HepG2 (cell line): ENCODE results near the gene EIF5A. TPM values are rescaled to one million over a fixed set of nuclear protein-coding genes. Genes with fewer than 3 reads are reported as not detected.

Source experiments
- CBX2 ChIP-seq, 2 experiments: fragments of 200-600 bp in 1 of 2; sonication (generic); formaldehyde crosslinking in 1 of 2; IDR thresholded peaks; 2 replicates each; pipeline versions ENCODE4 v1.7.0 to v1.8.1; 2018 to 2022; ENCODE audit warnings: low read depth in 2 of 2, low read length in 1 of 2, mild to moderate bottlenecking in 1 of 2, missing genetic modification reagents in 1 of 2
- E2F5 ChIP-seq: sonication (generic); formaldehyde crosslinking; conservative IDR thresholded peaks from 2 replicates; pipeline ENCODE4 v1.4.0; 2020; ENCODE audit warnings: missing genetic modification reagents
- HNF4G ChIP-seq, 2 experiments: sonication (generic) in 1 of 2; formaldehyde crosslinking in 1 of 2; IDR thresholded peaks; 2 replicates each; pipeline versions ENCODE4 v1.4.0 to v1.6.1; 2011 to 2020; ENCODE audit warnings: borderline replicate concordance in 2 of 2, low read depth in 2 of 2, mild to moderate bottlenecking in 2 of 2, low read length in 1 of 2, missing genetic modification reagents in 1 of 2, moderate library complexity in 1 of 2
- HOXA7 ChIP-seq: sonication (generic); formaldehyde crosslinking; IDR thresholded peaks from 2 replicates; pipeline ENCODE4 v1.8.1; 2022; ENCODE audit warnings: mild to moderate bottlenecking, missing genetic modification reagents, moderate library complexity
- JUND ChIP-seq: sonication (generic); formaldehyde crosslinking; IDR thresholded peaks from 2 replicates; pipeline ENCODE4 v1.8.0; 2022; ENCODE audit warnings: mild to moderate bottlenecking, missing genetic modification reagents
- KAT8 ChIP-seq: IDR thresholded peaks from 2 replicates; pipeline ENCODE4 v1.6.1; 2016; ENCODE audit warnings: missing genetic modification reagents, missing compliant biosample characterization
- MTERF4 ChIP-seq: sonication (generic); formaldehyde crosslinking; IDR thresholded peaks from 2 replicates; pipeline ENCODE4 v1.8.0; 2023; ENCODE audit warnings: mild to moderate bottlenecking, missing genetic modification reagents
- NFIB ChIP-seq: sonication (generic); formaldehyde crosslinking; IDR thresholded peaks from 2 replicates; pipeline ENCODE4 v1.9.0; 2021; ENCODE audit warnings: missing genetic modification reagents, mild to moderate bottlenecking, borderline replicate concordance
- RBM22 ChIP-seq: fragments of 200-400 bp; formaldehyde crosslinking; optimal IDR thresholded peaks from 2 replicates; pipeline ENCODE3; 2017; ENCODE audit warnings: mild to moderate bottlenecking, low read length, moderate library complexity
- SAFB2 ChIP-seq: sonication (generic); formaldehyde crosslinking; IDR thresholded peaks from 2 replicates; pipeline ENCODE4 v1.5.1; 2020; ENCODE audit warnings: missing genetic modification reagents, low read depth, mild to moderate bottlenecking, borderline replicate concordance
- TCF12 ChIP-seq, 2 experiments: fragments of 450-650 bp in 1 of 2; sonication (generic) in 1 of 2; formaldehyde crosslinking in 1 of 2; IDR thresholded peaks; 2 replicates each; pipeline versions ENCODE4 v1.6.1 to v1.8.0; 2017 to 2022; ENCODE audit warnings: antibody characterized with exemption in 1 of 2, mild to moderate bottlenecking in 1 of 2, missing genetic modification reagents in 1 of 2, moderate library complexity in 1 of 2
- TSC22D2 ChIP-seq: sonication (generic); formaldehyde crosslinking; IDR thresholded peaks from 2 replicates; pipeline ENCODE4 v1.5.1; 2020; ENCODE audit warnings: missing genetic modification reagents, mild to moderate bottlenecking, borderline replicate concordance
- ZNF124 ChIP-seq: sonication (generic); formaldehyde crosslinking; IDR thresholded peaks from 2 replicates; pipeline ENCODE4 v1.4.0; 2020; ENCODE audit warnings: missing genetic modification reagents
- ZNF333 ChIP-seq: sonication (generic); formaldehyde crosslinking; IDR thresholded peaks from 2 replicates; pipeline ENCODE4 v1.4.0; 2020; ENCODE audit warnings: mild to moderate bottlenecking, missing genetic modification reagents, borderline replicate concordance
- ZNF430 ChIP-seq: sonication (generic); formaldehyde crosslinking; IDR thresholded peaks from 2 replicates; pipeline ENCODE4 v1.9.0; 2021; ENCODE audit warnings: mild to moderate bottlenecking, missing genetic modification reagents
- ZNF431 ChIP-seq: sonication (generic); formaldehyde crosslinking; IDR thresholded peaks from 2 replicates; pipeline ENCODE4 v1.9.0; 2022; ENCODE audit warnings: missing genetic modification reagents, low read depth, mild to moderate bottlenecking, borderline replicate concordance
- ZNF550 ChIP-seq: sonication (generic); formaldehyde crosslinking; IDR thresholded peaks from 2 replicates; pipeline ENCODE4 v1.4.0; 2020; ENCODE audit warnings: mild to moderate bottlenecking, missing genetic modification reagents, borderline replicate concordance
- ZNF782 ChIP-seq: sonication (generic); formaldehyde crosslinking; IDR thresholded peaks from 2 replicates; pipeline ENCODE4 v1.4.0; 2020; ENCODE audit warnings: missing genetic modification reagents, mild to moderate bottlenecking, borderline replicate concordance
- ZNF883 ChIP-seq: sonication (generic); formaldehyde crosslinking; IDR thresholded peaks from 2 replicates; pipeline ENCODE4 v1.5.1; 2020; ENCODE audit warnings: mild to moderate bottlenecking, missing genetic modification reagents; ENCODE audit errors: not compliant biosample characterization
- polyA plus RNA-seq, 8 experiments: library from polyadenylated mRNA; depleted of rRNA in 3 of 8; stranded (reverse) in 7 of 8; unstranded in 1 of 8; fragments of >200 nt; fragmentation: Illumina TruSeq in 4 of 8; extraction: Trizol in 4 of 8; gene quantifications; 2 replicates each; pipeline versions ENCODE4 v1.2.1 to v1.2.3, GENCODE V29; 2011 to 2016; ENCODE audit warnings: low read depth in 4 of 8, missing spikeins in 1 of 8, mixed read lengths in 1 of 8; ENCODE audit not compliant: insufficient read depth in 1 of 8
- total RNA-seq, 5 experiments: library from RNA; depleted of rRNA; stranded (reverse); fragments of >200 nt; fragmentation: Illumina TruSeq; extraction: Trizol; gene quantifications; 2 replicates each; pipeline ENCODE4 v1.2.3, GENCODE V29; 2016; ENCODE audit warnings: low read depth in 1 of 5
- TF ChIP-seq, protein P1 (sequence below): sonication (generic); formaldehyde crosslinking; IDR thresholded peaks from 2 replicates; pipeline ENCODE4 v1.9.0; 2021; ENCODE audit warnings: missing genetic modification reagents, borderline replicate concordance
- TF ChIP-seq, protein P2 (sequence below): sonication (generic); formaldehyde crosslinking; IDR thresholded peaks from 2 replicates; pipeline ENCODE4 v1.5.1; 2020; ENCODE audit warnings: mild to moderate bottlenecking, missing genetic modification reagents, moderate library complexity

Gene EIF5A
- total and polyA plus RNA-seq, 2 of the 13 experiments (the other 11 are each of a cell fraction or from before 2014, with no cell fraction given): 319 to 337 TPM

DNA sequence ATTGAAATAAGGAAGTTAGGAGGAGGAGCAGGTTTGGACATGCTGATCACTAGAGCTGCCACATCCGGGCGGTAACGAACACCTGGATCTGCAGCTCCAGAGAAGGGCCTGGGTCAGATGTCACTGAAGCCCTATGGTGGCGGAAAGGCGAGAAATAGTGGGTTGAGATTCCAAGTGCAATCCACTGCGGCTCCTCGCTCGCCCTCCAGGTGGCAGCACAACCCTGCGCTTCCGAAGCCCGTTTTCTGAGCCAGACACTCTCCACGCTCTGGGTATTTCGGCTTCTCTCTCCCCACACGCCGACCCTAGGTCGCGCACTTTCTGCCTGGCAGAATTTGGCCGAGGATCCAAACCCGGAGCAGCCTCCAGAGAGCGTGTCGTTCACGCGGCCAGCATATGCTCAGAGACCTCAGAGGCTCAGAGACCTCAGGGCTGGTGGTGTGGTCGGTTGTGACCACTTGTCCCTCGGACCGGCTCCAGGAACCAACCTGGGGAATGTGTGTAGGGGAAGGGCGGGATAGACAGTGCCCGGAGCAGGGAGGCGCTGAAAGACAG lies 26.8 kb upstream of the EIF5A start (continued):
- 0 out of 2 replicates have a peak, but pooled peaks have one; percentile 23 for TF ChIP-seq ZNF431 (CRISPR knock-in tag)
- TF ChIP-seq SAFB2: no peak; the same call in 1 of the 2 replicates
- TF ChIP-seq, protein P1, sequence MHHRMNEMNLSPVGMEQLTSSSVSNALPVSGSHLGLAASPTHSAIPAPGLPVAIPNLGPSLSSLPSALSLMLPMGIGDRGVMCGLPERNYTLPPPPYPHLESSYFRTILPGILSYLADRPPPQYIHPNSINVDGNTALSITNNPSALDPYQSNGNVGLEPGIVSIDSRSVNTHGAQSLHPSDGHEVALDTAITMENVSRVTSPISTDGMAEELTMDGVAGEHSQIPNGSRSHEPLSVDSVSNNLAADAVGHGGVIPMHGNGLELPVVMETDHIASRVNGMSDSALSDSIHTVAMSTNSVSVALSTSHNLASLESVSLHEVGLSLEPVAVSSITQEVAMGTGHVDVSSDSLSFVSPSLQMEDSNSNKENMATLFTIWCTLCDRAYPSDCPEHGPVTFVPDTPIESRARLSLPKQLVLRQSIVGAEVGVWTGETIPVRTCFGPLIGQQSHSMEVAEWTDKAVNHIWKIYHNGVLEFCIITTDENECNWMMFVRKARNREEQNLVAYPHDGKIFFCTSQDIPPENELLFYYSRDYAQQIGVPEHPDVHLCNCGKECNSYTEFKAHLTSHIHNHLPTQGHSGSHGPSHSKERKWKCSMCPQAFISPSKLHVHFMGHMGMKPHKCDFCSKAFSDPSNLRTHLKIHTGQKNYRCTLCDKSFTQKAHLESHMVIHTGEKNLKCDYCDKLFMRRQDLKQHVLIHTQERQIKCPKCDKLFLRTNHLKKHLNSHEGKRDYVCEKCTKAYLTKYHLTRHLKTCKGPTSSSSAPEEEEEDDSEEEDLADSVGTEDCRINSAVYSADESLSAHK: no peak
- no peak for TF ChIP-seq CBX2 (IDR thresholded peaks at IDR 0.05; ENCODE audit: low read depth, low read length)
- no peak for TF ChIP-seq CBX2 (CRISPR knock-in tag; IDR thresholded peaks at IDR 0.05; ENCODE audit: low read depth)
- no peak for TF ChIP-seq ZNF782 (CRISPR knock-in tag)
- no peak for TF ChIP-seq ZNF550
- no peak for TF ChIP-seq RBM22
- TF ChIP-seq KAT8 (CRISPR knock-in tag): peak; percentile 52; the same call in 1 of the 2 replicates
- no peak for TF ChIP-seq HNF4G (IDR thresholded peaks at IDR 0.05; ENCODE audit: borderline replicate concordance, low read depth, low read length)
- no peak for TF ChIP-seq HNF4G (CRISPR knock-in tag; IDR thresholded peaks at IDR 0.05; ENCODE audit: borderline replicate concordance, low read depth)
- TF ChIP-seq ZNF883: peak; percentile 49
- TF ChIP-seq ZNF430: no peak; the same call in 1 of the 2 replicates
- TF ChIP-seq, protein P2, sequence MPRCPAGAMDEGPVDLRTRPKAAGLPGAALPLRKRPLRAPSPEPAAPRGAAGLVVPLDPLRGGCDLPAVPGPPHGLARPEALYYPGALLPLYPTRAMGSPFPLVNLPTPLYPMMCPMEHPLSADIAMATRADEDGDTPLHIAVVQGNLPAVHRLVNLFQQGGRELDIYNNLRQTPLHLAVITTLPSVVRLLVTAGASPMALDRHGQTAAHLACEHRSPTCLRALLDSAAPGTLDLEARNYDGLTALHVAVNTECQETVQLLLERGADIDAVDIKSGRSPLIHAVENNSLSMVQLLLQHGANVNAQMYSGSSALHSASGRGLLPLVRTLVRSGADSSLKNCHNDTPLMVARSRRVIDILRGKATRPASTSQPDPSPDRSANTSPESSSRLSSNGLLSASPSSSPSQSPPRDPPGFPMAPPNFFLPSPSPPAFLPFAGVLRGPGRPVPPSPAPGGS (CRISPR knock-in tag): peak; percentile 93
- TF ChIP-seq TSC22D2 (CRISPR knock-in tag): peak; percentile 42; the same call in 1 of the 2 replicates
- 0 out of 2 replicates have a peak, but pooled peaks have one; percentile 30 for TF ChIP-seq MTERF4 (CRISPR knock-in tag)
- no peak for TF ChIP-seq TCF12 (IDR thresholded peaks at IDR 0.05)
- TF ChIP-seq TCF12 (CRISPR knock-in tag; IDR thresholded peaks at IDR 0.05): no peak
- TF ChIP-seq ZNF124 (CRISPR knock-in tag): no peak
- no peak for TF ChIP-seq JUND (CRISPR knock-in tag)
- no peak for TF ChIP-seq E2F5 (CRISPR knock-in tag)
- TF ChIP-seq ZNF333 (CRISPR knock-in tag): no peak
- TF ChIP-seq NFIB (CRISPR knock-in tag): no peak
- TF ChIP-seq HOXA7: no peak
